HG03457 (cell line): ENCODE results near the gene SNX20.

Experiments
- ATAC-seq: cut with Tn5 transposase; IDR thresholded peaks from one replicate; pipeline ENCODE4 v1.9.1; 2021; ENCODE audit warnings: moderate number of reproducible peaks; ENCODE audit not compliant: unreplicated experiment

The SNX20 gene

GRCh38 chr16:50637716-50638602 is 43.2 kb downstream of the SNX20 start:
- ATAC-seq: no peak

- ATAC-seq: no peak
These were observed 44.2 kb downstream of the SNX20 start for GRCh38 chr16:50636753-50637374.

GRCh38 chr16:50635505-50636392 is 45.4 kb downstream of the SNX20 start:
- no peak for ATAC-seq

GRCh38 chr16:50634947-50635346 is 46.2 kb downstream of the SNX20 start:
- ATAC-seq: no peak

- no peak for ATAC-seq
These were observed 47.0 kb downstream of the SNX20 start for GRCh38 chr16:50634090-50634489.

- no peak for ATAC-seq
These were observed 47.9 kb downstream of the SNX20 start for GRCh38 chr16:50632927-50633800.

GRCh38 chr16:50631985-50632576 is 49.0 kb downstream of the SNX20 start:
- ATAC-seq: no peak

GRCh38 chr16:50631249-50631984 is 49.7 kb downstream of the SNX20 start:
- ATAC-seq: no peak

- ATAC-seq: no peak
These were observed 50.6 kb downstream of the SNX20 start for GRCh38 chr16:50630394-50631020.

- ATAC-seq: no peak
These were observed 51.8 kb downstream of the SNX20 start for GRCh38 chr16:50629334-50629733.

- no peak for ATAC-seq
These were observed 52.8 kb downstream of the SNX20 start for GRCh38 chr16:50628156-50628802.

GRCh38 chr16:50627419-50627818 is 53.7 kb downstream of the SNX20 start:
- ATAC-seq: no peak

GRCh38 chr16:50626868-50627267 is 54.2 kb downstream of the SNX20 start:
- no peak for ATAC-seq

- ATAC-seq: no peak
These were observed 55.7 kb downstream of the SNX20 start for GRCh38 chr16:50625374-50625773.

- no peak for ATAC-seq
These were observed 56.6 kb downstream of the SNX20 start for GRCh38 chr16:50624449-50624970.

- ATAC-seq: no peak
These were observed 58.3 kb downstream of the SNX20 start for GRCh38 chr16:50622643-50623369.

GRCh38 chr16:50622029-50622428 is 59.1 kb downstream of the SNX20 start:
- no peak for ATAC-seq
